D721Med (cell line): ENCODE results near the gene TWSG1.

Experiments
- DNase-seq: peaks from one replicate; pipeline ENCODE4 v3.0.0; 2011; ENCODE audit warnings: low spot score; ENCODE audit not compliant: insufficient read length
- FAIRE-seq: peaks from 2 replicates; lab custom pipeline; 2011; peaks lifted over from hg19 to GRCh38; lab: Jason Lieb, UNC
- TF ChIP-seq, protein P1 (sequence below): IDR thresholded peaks from 2 replicates; pipeline ENCODE4 v1.5.1; 2012; ENCODE audit warnings: mild to moderate bottlenecking, control low read depth; ENCODE audit not compliant: insufficient read depth; ENCODE audit errors: missing control alignments

TWSG1 gene

DNA sequence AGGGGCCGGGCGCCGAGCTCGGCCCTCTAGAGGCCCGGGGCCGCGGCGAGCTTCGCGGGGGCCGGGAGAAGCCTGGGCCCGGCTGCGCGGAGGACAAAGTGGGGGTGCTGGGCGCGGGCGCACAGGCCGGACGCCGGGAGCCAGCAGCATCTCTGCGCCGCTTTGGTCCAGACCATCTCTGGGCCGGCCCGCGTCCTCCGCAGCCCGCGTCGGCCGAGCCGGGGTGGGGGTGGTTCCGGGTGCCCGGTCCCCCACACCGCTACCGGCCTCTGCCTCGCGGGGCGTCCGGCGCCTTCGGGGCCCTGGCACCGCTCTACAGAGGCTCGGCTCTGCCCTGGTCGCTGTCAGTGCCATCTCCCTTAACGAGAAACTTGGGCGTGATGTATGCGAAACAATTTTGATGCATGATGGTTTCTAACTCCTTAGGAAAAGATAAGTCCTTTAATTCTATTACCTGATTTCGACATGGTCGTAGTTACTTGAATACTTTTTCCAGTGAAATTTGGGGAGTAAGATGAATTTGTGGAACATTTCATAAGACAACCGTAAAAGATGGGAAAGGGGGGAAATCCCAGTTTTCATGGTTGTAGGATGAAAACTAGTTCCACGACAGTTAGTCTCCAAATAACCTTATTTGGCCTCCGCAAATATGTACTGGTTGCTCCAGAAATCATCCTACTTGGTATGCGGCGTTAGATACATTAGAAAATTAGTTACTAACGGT lies 562 bp downstream of the TWSG1 start:
- no peak for FAIRE-seq
- TF ChIP-seq, protein P1, sequence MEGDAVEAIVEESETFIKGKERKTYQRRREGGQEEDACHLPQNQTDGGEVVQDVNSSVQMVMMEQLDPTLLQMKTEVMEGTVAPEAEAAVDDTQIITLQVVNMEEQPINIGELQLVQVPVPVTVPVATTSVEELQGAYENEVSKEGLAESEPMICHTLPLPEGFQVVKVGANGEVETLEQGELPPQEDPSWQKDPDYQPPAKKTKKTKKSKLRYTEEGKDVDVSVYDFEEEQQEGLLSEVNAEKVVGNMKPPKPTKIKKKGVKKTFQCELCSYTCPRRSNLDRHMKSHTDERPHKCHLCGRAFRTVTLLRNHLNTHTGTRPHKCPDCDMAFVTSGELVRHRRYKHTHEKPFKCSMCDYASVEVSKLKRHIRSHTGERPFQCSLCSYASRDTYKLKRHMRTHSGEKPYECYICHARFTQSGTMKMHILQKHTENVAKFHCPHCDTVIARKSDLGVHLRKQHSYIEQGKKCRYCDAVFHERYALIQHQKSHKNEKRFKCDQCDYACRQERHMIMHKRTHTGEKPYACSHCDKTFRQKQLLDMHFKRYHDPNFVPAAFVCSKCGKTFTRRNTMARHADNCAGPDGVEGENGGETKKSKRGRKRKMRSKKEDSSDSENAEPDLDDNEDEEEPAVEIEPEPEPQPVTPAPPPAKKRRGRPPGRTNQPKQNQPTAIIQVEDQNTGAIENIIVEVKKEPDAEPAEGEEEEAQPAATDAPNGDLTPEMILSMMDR, result no peak
- no peak for DNase-seq

DNA sequence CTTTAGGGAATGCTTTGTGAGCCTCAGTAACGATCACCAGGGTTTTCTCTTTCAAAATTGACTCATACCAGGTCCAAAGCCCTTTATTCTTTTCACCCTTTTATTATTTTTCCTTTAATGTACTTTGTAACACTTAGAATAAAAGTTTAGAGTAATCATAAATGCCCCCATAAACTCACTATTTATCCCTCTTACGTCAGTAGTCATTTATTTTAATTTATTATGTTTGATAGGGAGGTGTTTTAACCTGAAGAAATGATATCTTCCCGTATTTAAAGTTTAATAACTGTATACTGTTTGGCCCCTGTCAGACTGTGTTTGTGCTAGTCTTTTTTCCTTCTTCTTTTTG lies 1.1 kb downstream of the TWSG1 start:
- FAIRE-seq, result no peak

DNA sequence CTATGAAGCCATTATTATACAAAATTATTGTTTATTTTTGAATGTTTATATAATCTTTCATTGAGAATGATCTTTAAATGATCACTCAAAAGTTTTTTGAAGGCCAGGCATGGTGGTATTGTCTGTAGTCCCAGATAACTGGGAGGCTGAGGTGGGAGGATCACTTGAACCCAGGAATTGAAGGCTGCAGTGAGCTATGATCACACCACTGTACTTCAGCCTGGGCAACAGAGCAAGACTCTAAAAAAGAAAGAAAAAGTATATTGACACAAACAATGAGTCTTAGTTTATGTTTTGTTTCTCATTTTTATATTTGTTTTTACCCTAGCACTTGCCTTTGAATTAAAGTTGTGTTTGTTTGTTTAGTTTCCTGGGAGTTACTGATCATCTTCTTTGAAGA lies 2.3 kb downstream of the TWSG1 start:
- FAIRE-seq, result no peak
- TF ChIP-seq, protein P1, result no peak
- DNase-seq, result no peak

More for the DNA sequence above, 1.1 kb downstream of the TWSG1 start:
- DNase-seq, result no peak
- TF ChIP-seq, protein P1, result no peak

DNA sequence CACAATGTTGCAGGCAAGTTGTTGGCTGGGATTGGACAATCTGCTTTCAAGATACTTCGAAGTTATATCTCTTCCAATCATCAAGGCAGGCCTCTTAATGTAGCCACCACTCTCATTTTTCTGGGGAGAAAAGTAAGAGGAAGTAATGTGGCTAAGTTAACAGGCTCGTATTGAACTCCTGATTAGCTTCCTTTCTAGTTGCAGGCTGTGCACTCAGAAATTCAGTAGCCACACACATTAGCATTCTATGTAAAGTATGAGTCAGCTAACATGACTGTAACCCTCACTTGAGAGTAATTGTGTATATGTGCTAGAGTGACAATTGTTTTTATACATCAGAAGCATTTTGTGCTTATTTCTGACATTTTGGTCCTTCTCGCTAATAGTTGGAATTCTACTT lies 3.3 kb downstream of the TWSG1 start:
- no peak for FAIRE-seq
- TF ChIP-seq, protein P1, result no peak
- no peak for DNase-seq

DNA sequence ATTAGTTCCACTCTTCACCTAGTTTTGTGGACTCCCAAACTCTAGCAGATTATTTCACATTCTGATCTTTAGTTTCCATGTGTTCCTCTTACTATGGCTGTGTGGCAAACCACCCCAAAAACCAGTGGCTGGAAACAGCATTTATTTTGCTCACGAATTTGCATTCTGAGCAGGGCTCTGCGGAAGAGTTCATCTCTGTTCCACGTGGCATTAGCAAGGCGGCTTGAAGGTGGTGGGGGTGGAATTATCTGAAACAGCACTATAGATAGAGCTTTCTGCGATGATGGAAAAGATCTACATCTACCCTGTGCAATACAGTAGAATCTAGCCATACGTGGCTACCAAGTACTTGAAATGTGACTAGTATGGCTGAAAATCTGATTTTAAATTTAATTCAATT lies 5.9 kb downstream of the TWSG1 start:
- TF ChIP-seq, protein P1, result no peak
- no peak for FAIRE-seq

DNA sequence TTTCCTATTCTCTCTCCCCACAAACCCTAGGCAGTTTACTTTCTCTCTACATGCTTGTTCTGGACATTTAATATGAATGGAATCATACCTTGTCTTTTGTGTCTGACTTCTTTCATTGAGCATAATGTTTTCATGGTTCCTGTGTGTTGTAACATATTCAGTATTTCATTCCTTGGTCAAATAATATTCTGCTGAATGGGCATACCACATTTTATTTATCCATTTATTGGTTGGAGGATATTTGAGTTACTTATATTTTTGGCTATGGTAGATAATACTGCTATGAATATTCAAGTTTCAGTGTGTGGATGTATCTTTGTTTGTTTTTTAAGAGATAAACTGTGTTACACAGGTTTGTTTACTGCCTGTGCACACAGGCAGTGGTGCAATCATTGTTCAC lies 9.0 kb downstream of the TWSG1 start:
- TF ChIP-seq, protein P1, result no peak
- DNase-seq, result no peak
- FAIRE-seq, result no peak

More for the DNA sequence above, 5.9 kb downstream of the TWSG1 start:
- DNase-seq, result no peak

DNA sequence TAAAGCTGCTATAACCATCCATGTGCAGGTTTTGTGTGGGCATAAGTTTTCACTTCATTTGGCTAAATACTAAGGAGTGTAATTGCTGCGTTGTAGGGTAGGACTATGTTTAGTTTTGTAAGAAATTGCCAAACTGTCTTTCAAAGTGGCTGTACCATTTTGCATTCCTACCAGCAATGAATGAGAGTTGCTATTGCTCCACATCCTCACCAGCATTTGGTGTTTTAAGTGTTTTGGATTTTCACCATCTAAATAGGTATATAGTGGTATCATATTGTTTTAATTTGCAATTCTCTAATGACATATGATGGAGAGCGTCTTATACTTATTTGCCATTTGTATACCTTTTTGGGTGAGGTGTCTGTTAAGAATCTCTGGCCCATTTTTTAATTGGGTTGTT lies 12.2 kb downstream of the TWSG1 start:
- TF ChIP-seq, protein P1, result no peak
- DNase-seq (no peak), FAIRE-seq (no peak)
